PFSK-1 (cell line): ENCODE measurements around the gene PRDM16.

Experiments used
- FOXP2 ChIP-seq: optimal IDR thresholded peaks from 2 replicates; pipeline ENCODE3; 2011; ENCODE audit warnings: borderline replicate concordance, control low read depth, inconsistent platforms; ENCODE audit not compliant: insufficient read depth; ENCODE audit errors: extremely low read length, extremely low read depth
- POLR2AphosphoS5 ChIP-seq: IDR thresholded peaks from 2 replicates; pipeline ENCODE4 v1.6.1; 2012; ENCODE audit warnings: low read depth, mild to moderate bottlenecking, control low read depth, low read length, moderate library complexity
- REST ChIP-seq, 2 experiments: IDR thresholded peaks; 2 replicates each; pipeline versions ENCODE4 v1.6.1 to v1.8.0; 2011 to 2012; ENCODE audit warnings: low read depth in 2 of 2, low read length in 2 of 2, control low read depth in 1 of 2, inconsistent platforms in 1 of 2, mild to moderate bottlenecking in 1 of 2, moderate library complexity in 1 of 2; ENCODE audit not compliant: insufficient read depth in 1 of 2
- SIN3A ChIP-seq: IDR thresholded peaks from 2 replicates; pipeline ENCODE4 v1.6.1; 2012; ENCODE audit warnings: mild to moderate bottlenecking, low read length, moderate library complexity, borderline replicate concordance; ENCODE audit not compliant: insufficient read depth
- TAF1 ChIP-seq: IDR thresholded peaks from 2 replicates; pipeline ENCODE4 v1.6.1; 2012; ENCODE audit warnings: low read length, control low read depth, borderline replicate concordance; ENCODE audit not compliant: insufficient read depth

The PRDM16 gene

GRCh38 chr1:3071565-3072390 is 2.8 kb downstream of the PRDM16 start:
- no peak for TF ChIP-seq TAF1
- TF ChIP-seq REST (IDR thresholded peaks at IDR 0.05; ENCODE audit: insufficient read depth in 1 of 2, low read depth in 2 of 2, low read length in 2 of 2) = no peak
- TF ChIP-seq SIN3A = no peak
- no peak for TF ChIP-seq POLR2AphosphoS5
- TF ChIP-seq FOXP2 = no peak

- TF ChIP-seq FOXP2 = no peak
- no peak for TF ChIP-seq POLR2AphosphoS5
- no peak for TF ChIP-seq REST (IDR thresholded peaks at IDR 0.05; ENCODE audit: insufficient read depth in 1 of 2, low read depth in 2 of 2, low read length in 2 of 2)
- no peak for TF ChIP-seq SIN3A
- no peak for TF ChIP-seq TAF1
These were observed 3.6 kb downstream of the PRDM16 start for GRCh38 chr1:3072391-3073185.

- TF ChIP-seq POLR2AphosphoS5 = no peak
- TF ChIP-seq FOXP2 = no peak
- TF ChIP-seq TAF1 = no peak
- no peak for TF ChIP-seq SIN3A
- TF ChIP-seq REST (IDR thresholded peaks at IDR 0.05; ENCODE audit: insufficient read depth in 1 of 2, low read depth in 2 of 2, low read length in 2 of 2) = no peak
These were observed 4.1 kb downstream of the PRDM16 start for GRCh38 chr1:3073186-3073488.

- TF ChIP-seq FOXP2 = no peak
- no peak for TF ChIP-seq REST (IDR thresholded peaks at IDR 0.05; ENCODE audit: insufficient read depth in 1 of 2, low read depth in 2 of 2, low read length in 2 of 2)
- no peak for TF ChIP-seq SIN3A
- TF ChIP-seq TAF1 = no peak
- no peak for TF ChIP-seq POLR2AphosphoS5
These were observed 4.7 kb downstream of the PRDM16 start for GRCh38 chr1:3073489-3074296.
